Measurements from ENCODE around the gene GPATCH1. TPM values are rescaled to one million over a fixed set of nuclear protein-coding genes. Genes with fewer than 3 reads are reported as not detected.

Gene GPATCH1
- total and polyA plus RNA-seq, 10 of the 15 experiments (the other 5 are each of a cell fraction or from before 2014, with no cell fraction given): 4.5 to 9.6 (median 7.2) TPM

GRCh38 chr19:33177417-33177979 lies 96.5 kb downstream of the GPATCH1 start (continued):
- TF ChIP-seq NBN (IDR thresholded peaks at IDR 0.05) (no peak), ESRRA (IDR thresholded peaks at IDR 0.05; ENCODE audit: low read length) (no peak), MEF2B (IDR thresholded peaks at IDR 0.05; ENCODE audit: partially characterized antibody, poor library complexity, severe bottlenecking) (peak; percentile 40), POLR2AphosphoS5 (IDR thresholded peaks at IDR 0.05; ENCODE audit: low read length) (no peak), NFIC (IDR thresholded peaks at IDR 0.05; ENCODE audit: low read depth, low read length) (no peak), KLF5 (IDR thresholded peaks at IDR 0.05; ENCODE audit: partially characterized antibody) (no peak), TCF12 (IDR thresholded peaks at IDR 0.05; ENCODE audit: low read depth, low read length) (no peak; the same call in 1 of the 2 replicates), SUPT20H (IDR thresholded peaks at IDR 0.05; ENCODE audit: borderline replicate concordance, control insufficient read depth, low read depth, low read length) (no peak), JUNB (IDR thresholded peaks at IDR 0.05) (no peak), MXI1 (IDR thresholded peaks at IDR 0.05; ENCODE audit: low read depth, low read length) (peak; percentile 42; the same call in 1 of the 2 replicates), WRNIP1 (IDR thresholded peaks at IDR 0.05; ENCODE audit: borderline replicate concordance, low read depth, low read length) (no peak), PAX5 (IDR thresholded peaks at IDR 0.05; ENCODE audit: borderline replicate concordance, low read depth, low read length) (no peak), E2F4 (IDR thresholded peaks at IDR 0.05; ENCODE audit: low read depth, low read length) (no peak), USF1 (IDR thresholded peaks at IDR 0.05; ENCODE audit: borderline replicate concordance, extremely low read length, insufficient read depth, low read depth, low read length) (no peak), NKRF (conservative IDR thresholded peaks at IDR 0.05) (peak; percentile 70), BACH1 (IDR thresholded peaks at IDR 0.05; ENCODE audit: borderline replicate concordance) (peak; percentile 97; the same call in 1 of the 2 replicates)
- TF ChIP-seq, protein P1, sequence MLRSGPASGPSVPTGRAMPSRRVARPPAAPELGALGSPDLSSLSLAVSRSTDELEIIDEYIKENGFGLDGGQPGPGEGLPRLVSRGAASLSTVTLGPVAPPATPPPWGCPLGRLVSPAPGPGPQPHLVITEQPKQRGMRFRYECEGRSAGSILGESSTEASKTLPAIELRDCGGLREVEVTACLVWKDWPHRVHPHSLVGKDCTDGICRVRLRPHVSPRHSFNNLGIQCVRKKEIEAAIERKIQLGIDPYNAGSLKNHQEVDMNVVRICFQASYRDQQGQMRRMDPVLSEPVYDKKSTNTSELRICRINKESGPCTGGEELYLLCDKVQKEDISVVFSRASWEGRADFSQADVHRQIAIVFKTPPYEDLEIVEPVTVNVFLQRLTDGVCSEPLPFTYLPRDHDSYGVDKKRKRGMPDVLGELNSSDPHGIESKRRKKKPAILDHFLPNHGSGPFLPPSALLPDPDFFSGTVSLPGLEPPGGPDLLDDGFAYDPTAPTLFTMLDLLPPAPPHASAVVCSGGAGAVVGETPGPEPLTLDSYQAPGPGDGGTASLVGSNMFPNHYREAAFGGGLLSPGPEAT (IDR thresholded peaks at IDR 0.05; ENCODE audit: low read depth): no peak
- TF ChIP-seq, protein P2, sequence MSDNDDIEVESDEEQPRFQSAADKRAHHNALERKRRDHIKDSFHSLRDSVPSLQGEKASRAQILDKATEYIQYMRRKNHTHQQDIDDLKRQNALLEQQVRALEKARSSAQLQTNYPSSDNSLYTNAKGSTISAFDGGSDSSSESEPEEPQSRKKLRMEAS (IDR thresholded peaks at IDR 0.05; ENCODE audit: low read depth, low read length): no peak; the same call in 1 of the 2 replicates
- TF ChIP-seq, protein P3, sequence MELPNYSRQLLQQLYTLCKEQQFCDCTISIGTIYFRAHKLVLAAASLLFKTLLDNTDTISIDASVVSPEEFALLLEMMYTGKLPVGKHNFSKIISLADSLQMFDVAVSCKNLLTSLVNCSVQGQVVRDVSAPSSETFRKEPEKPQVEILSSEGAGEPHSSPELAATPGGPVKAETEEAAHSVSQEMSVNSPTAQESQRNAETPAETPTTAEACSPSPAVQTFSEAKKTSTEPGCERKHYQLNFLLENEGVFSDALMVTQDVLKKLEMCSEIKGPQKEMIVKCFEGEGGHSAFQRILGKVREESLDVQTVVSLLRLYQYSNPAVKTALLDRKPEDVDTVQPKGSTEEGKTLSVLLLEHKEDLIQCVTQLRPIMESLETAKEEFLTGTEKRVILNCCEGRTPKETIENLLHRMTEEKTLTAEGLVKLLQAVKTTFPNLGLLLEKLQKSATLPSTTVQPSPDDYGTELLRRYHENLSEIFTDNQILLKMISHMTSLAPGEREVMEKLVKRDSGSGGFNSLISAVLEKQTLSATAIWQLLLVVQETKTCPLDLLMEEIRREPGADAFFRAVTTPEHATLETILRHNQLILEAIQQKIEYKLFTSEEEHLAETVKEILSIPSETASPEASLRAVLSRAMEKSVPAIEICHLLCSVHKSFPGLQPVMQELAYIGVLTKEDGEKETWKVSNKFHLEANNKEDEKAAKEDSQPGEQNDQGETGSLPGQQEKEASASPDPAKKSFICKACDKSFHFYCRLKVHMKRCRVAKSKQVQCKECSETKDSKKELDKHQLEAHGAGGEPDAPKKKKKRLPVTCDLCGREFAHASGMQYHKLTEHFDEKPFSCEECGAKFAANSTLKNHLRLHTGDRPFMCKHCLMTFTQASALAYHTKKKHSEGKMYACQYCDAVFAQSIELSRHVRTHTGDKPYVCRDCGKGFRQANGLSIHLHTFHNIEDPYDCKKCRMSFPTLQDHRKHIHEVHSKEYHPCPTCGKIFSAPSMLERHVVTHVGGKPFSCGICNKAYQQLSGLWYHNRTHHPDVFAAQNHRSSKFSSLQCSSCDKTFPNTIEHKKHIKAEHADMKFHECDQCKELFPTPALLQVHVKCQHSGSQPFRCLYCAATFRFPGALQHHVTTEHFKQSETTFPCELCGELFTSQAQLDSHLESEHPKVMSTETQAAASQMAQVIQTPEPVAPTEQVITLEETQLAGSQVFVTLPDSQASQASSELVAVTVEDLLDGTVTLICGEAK (IDR thresholded peaks at IDR 0.05; ENCODE audit: borderline replicate concordance): no peak
